ENCODE results near the gene LRIT3. TPM values are rescaled to one million over a fixed set of nuclear protein-coding genes. Genes with fewer than 3 reads are reported as not detected.
A peak's percentile ranks its signal among the peaks of the same experiment; 100 is the strongest.

Gene LRIT3
- total and polyA plus RNA-seq, 2 donors (not counting 3 experiments of a cell fraction or from before 2014, with no cell fraction given), result 0.06 to 0.13 TPM

GRCh38 chr4:109886303-109886702 is 38.4 kb downstream of the LRIT3 start:
- no peak overlapping the region for H3K4me3 ChIP-seq (replicated peaks in 1 of 3; ENCODE audit: insufficient read depth in 1 of 3, low read depth in 1 of 3, low read length in 3 of 3)
- no peak overlapping the region for H3K4me2 ChIP-seq (ENCODE audit: insufficient read depth, low read length)
- no peaks in the 10 kb centered on the region for H4K20me1 ChIP-seq (replicated peaks; ENCODE audit: control insufficient read depth, extremely low read depth, insufficient read depth, low read length)
- H3K27ac ChIP-seq (ENCODE audit: insufficient read depth, low read depth, low read length), result no peak overlapping the region
- dilution Hi-C loops (cut with MboI; ENCODE audit: extremely low pct_ligation_motif_present, low sequenced_read_pairs) (no loop called here), intact Hi-C loops (cut with micrococcal nuclease) (no loop called here)
- H3K36me3 ChIP-seq (ENCODE audit: control insufficient read depth in 2 of 2, extremely low read depth in 1 of 2, insufficient read depth in 2 of 2, low read length in 2 of 2), result no peaks in the 10 kb centered on the region
- no peak for DNase-seq (ENCODE audit: low read depth, low spot score)
- no peaks in the 10 kb centered on the region for H3K9me3 ChIP-seq (replicated peaks; ENCODE audit: control insufficient read depth, insufficient read depth, low read length)
- no peaks in the 10 kb centered on the region for H3K9me1 ChIP-seq (replicated peaks; ENCODE audit: control insufficient read depth, extremely low read depth, insufficient read depth, low read length)
- POLR2A ChIA-PET, result no interaction called here
- no peaks in the 10 kb centered on the region for H3K79me2 ChIP-seq (ENCODE audit: control insufficient read depth, insufficient read depth, low read length)
- no TSS peak for BruUV-seq (replicated peaks)
- H3K27me3 ChIP-seq (ENCODE audit: control insufficient read depth in 2 of 2, insufficient read depth in 2 of 2, low read length in 2 of 2), result no peaks in the 10 kb centered on the region
- no peak overlapping the region for H2AFZ ChIP-seq (ENCODE audit: low read depth, low read length)
- TF ChIP-seq GATA2 (IDR thresholded peaks at IDR 0.05; ENCODE audit: insufficient read depth, insufficient read length, low read depth, low read length), result no peak
- no peak for TF ChIP-seq POLR2AphosphoS5 (IDR thresholded peaks at IDR 0.05; ENCODE audit: insufficient read depth, low read depth, low read length)
- no peak for TF ChIP-seq EZH2 (IDR thresholded peaks at IDR 0.05; ENCODE audit: borderline replicate concordance, low read depth, low read length, severe bottlenecking)
- no peak for TF ChIP-seq MAX (IDR thresholded peaks at IDR 0.05; ENCODE audit: insufficient read depth, insufficient read length)
- TF ChIP-seq MYC (IDR thresholded peaks at IDR 0.05; ENCODE audit: low read depth, low read length), result no peak
- no peak for TF ChIP-seq FOS (IDR thresholded peaks at IDR 0.05; ENCODE audit: borderline replicate concordance, insufficient read depth, low read length)
- no peak for TF ChIP-seq JUN (IDR thresholded peaks at IDR 0.05; ENCODE audit: borderline replicate concordance, insufficient read depth, insufficient read length, low read depth)
- no peak for TF ChIP-seq CTCF (IDR thresholded peaks at IDR 0.05; ENCODE audit: extremely low read depth in 1 of 2, insufficient read depth in 1 of 2, low read depth in 1 of 2, low read length in 2 of 2)
- TF ChIP-seq POLR2A (IDR thresholded peaks at IDR 0.05; ENCODE audit: low read depth, low read length), result no peak
- no peak overlapping the region for H3K9ac ChIP-seq (replicated peaks; ENCODE audit: extremely low read depth, insufficient read depth, low read length)
- no peaks in the 10 kb centered on the region for H3K4me1 ChIP-seq (ENCODE audit: control insufficient read depth, extremely low read depth, insufficient read depth, low read length)
- FAIRE-seq, result peak; percentile 15
- CTCF ChIA-PET, result no interaction called here
